Transverse colon (tissue), 4 donors: ENCODE results near the gene DCUN1D3.

Source experiments
- CTCF ChIP-seq, 5 experiments: fragments of 200-600 bp in 3 of 5; fragments of 450-650 bp in 2 of 5; sonication (generic) in 3 of 5; IDR thresholded peaks; 1 replicate in 2 of 5; 2 replicates in 3 of 5; pipeline ENCODE4 v1.5.1; 2016 to 2017; ENCODE audit warnings: antibody characterized with exemption in 5 of 5, inconsistent platforms in 3 of 5, mild to moderate bottlenecking in 2 of 5, moderate library complexity in 1 of 5
- EP300 ChIP-seq: sonication (generic); formaldehyde crosslinking; IDR thresholded peaks from one replicate; pipeline ENCODE4 v1.6.1; 2017; ENCODE audit warnings: antibody characterized with exemption, low read depth
- POLR2A ChIP-seq: fragments of 450-650 bp; IDR thresholded peaks from one replicate; pipeline ENCODE4 v1.6.1; 2016; ENCODE audit warnings: antibody characterized with exemption, mild to moderate bottlenecking, moderate library complexity
- POLR2AphosphoS5 ChIP-seq, 3 donors: sonication (generic); formaldehyde crosslinking; IDR thresholded peaks; one replicate each; pipeline ENCODE4 v1.6.1; 2016; ENCODE audit warnings: antibody characterized with exemption in 3 of 3

DNA sequence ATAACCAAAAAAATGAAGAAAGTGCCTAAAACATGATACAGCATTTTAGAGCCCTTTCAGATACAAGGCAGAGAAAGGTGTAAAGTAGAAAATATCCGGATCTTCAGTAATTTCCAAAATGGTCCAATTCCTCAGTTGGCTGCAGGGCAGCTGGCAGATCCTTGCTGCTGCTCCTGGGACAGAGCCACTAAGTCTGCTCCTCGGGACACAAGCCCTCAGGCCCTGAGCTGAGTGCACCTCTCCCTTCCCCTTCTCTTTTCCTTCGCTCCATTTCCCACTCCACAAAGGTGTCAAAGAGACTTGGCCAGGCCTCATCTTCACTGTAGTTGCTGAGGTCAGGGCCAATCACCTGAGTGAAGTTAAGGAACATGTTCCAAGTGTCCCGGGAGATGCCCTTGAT lies 40.5 kb downstream of the DCUN1D3 start:
- no peak for TF ChIP-seq CTCF (IDR thresholded peaks at IDR 0.05)
- no peak for TF ChIP-seq POLR2AphosphoS5 (IDR thresholded peaks at IDR 0.05)
- no peak for TF ChIP-seq EP300
- TF ChIP-seq POLR2A, result no peak
